ENCODE data around the gene PKP4.

DNA sequence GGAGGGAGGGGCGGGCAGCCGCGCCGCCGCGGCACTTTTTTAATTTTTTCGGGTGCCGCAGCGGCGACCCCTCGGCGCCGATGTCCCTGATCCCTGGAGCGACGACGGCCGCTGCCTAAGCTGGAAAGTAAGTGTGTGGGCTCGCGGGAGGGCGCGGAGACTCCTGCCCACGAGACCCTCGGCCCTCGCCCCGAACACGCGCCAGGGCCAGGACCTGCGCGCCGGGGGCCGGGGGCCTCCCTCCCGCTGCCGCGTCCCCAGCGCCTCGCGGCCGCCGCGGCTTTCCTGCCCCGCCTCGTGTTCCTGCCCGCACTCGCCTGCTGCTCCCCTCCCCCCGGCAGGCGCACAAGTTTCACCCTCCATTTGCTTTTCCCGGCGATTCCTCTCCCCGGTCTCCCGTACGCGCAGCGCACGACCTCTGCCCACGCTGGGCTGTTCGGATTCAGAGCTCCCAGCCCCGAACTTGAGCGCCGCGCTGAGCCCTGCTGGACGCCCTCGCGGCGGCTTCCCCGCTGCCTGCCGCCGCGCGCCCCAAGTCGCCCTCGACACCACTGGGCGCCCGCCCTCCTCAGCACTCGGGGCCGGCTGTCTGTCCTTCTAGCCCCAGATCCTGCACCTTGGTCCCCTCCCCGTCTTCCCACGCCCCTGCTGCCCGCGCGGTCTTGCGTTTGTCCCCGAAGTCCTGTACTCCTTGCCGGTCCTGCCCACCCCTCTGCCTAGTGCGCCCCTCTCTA lies 507 bp downstream of the PKP4 start:
- TF ChIP-seq SP1 (IDR thresholded peaks at IDR 0.05) (no peak), FOXK2 (IDR thresholded peaks at IDR 0.05) (no peak), NFRKB (IDR thresholded peaks at IDR 0.05) (no peak), FOXA1 (IDR thresholded peaks at IDR 0.05) (no peak), ELF4 (IDR thresholded peaks at IDR 0.05) (no peak), TARDBP (IDR thresholded peaks at IDR 0.05) (no peak), SUZ12 (IDR thresholded peaks at IDR 0.05) (no peak), ZNF384 (IDR thresholded peaks at IDR 0.05) (no peak), CTBP1 (IDR thresholded peaks at IDR 0.05; ENCODE audit: borderline replicate concordance) (no peak)
- TF ChIP-seq, protein P1, sequence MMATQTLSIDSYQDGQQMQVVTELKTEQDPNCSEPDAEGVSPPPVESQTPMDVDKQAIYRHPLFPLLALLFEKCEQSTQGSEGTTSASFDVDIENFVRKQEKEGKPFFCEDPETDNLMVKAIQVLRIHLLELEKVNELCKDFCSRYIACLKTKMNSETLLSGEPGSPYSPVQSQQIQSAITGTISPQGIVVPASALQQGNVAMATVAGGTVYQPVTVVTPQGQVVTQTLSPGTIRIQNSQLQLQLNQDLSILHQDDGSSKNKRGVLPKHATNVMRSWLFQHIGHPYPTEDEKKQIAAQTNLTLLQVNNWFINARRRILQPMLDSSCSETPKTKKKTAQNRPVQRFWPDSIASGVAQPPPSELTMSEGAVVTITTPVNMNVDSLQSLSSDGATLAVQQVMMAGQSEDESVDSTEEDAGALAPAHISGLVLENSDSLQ (IDR thresholded peaks at IDR 0.05), result no peak
